ENCODE data around the gene CD3G. TPM values are rescaled to one million over a fixed set of nuclear protein-coding genes. Genes with fewer than 3 reads are reported as not detected.
"Not testable (repeated sequence)": the region's sequence is repeated elsewhere in the genome, so short reads cannot be mapped to it uniquely, and the experiment has no call there.

The CD3G gene
- total RNA-seq, 2 donors from 2014 or later: 0.76 to 1.4 TPM

- DNase-seq (no peak), ATAC-seq (no peak)
- intact Hi-C loops (cut with DNase I): no loop called here
Observed at GRCh38 chr11:118370774-118371173, 26.6 kb downstream of the CD3G start.

DNA sequence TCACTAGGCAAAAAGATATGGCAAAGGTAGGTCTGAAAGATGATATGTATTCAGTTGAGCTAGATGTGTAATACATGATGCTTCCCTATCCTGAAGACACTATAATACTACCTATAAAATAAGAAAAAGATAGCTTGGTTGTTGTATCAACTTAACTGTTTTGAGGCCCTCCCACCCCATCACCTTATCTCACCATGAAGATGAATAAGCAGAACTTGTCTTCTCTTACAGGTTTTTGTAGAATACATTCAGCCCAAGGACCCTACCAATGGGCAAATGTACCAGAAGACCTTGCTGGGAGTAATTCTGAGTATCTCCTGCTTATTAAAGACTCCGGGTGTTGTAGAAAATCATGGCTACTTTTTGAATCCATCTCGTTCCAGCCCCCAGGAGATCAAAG is 29.1 kb downstream of the CD3G start:
- DNase-seq (no peak), ATAC-seq (no peak)
- intact Hi-C loops (cut with DNase I): no loop called here

DNA sequence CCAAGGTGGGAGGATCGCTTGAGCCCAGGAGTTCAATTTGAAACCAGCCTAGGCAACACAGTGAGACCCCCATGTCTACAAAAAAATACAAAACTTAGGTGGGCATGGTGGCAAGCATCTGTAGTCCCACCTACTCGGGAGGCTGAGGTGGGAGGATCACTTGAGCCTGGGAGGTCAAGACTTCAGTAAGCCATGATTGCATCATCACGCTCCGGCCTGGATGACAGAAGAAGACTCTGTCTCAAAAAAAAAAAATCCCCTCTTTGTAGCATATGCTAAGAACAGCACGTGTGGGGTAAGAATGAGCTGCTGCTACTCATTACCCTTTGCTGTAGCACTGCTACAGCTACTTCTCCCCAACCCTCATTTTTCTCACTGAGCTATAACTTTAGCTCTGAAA is 29.7 kb downstream of the CD3G start:
- DNase-seq (no peak), ATAC-seq (no peak)
- intact Hi-C loops (cut with DNase I): no loop called here

- DNase-seq (no peak), ATAC-seq (no peak)
- intact Hi-C loops (cut with DNase I): no loop called here
Observed at GRCh38 chr11:118374729-118375128, 30.6 kb downstream of the CD3G start.

GRCh38 chr11:118375978-118376377 is 31.8 kb downstream of the CD3G start:
- ATAC-seq (no peak), DNase-seq (no peak)
- intact Hi-C loops (cut with DNase I): no loop called here

GRCh38 chr11:118379497-118379896 is 35.4 kb downstream of the CD3G start:
- ATAC-seq: no peak
- intact Hi-C loops (cut with DNase I): no loop called here
- no peak for DNase-seq

GRCh38 chr11:118380571-118380970 is 36.4 kb downstream of the CD3G start:
- DNase-seq (no peak), ATAC-seq (no peak)
- intact Hi-C loops (cut with DNase I): no loop called here

DNA sequence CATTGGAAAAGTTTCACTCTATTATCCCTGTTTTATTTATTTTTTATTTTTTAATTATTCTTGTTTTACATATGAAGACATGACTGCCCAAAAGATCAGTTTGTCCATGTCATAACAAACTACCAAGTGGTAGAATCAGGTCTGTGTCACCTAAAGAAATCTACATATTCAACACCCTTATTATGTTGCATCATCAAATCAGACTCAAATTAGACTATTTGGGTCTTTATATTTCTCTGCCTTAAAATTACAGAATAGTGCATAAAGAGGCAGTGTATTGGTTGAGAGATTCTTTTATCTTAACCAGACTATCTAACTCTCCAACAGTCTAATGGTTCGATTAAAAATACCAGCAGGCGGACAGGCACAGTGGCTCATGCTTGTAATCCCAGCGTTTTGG is 38.8 kb downstream of the CD3G start:
- DNase-seq (no peak), ATAC-seq (no peak)
- intact Hi-C loops (cut with DNase I): no loop called here

GRCh38 chr11:118383657-118384056 is 39.5 kb downstream of the CD3G start:
- ATAC-seq: no peak
- intact Hi-C loops (cut with DNase I): no loop called here

GRCh38 chr11:118396097-118396501 is 52.0 kb downstream of the CD3G start:
- intact Hi-C loops (cut with DNase I): no loop called here
- no peak for DNase-seq

More at GRCh38 chr11:118383657-118384056, 39.5 kb downstream of the CD3G start:
- no peak for DNase-seq

GRCh38 chr11:118397448-118397847 is 53.3 kb downstream of the CD3G start:
- DNase-seq (no peak), ATAC-seq (no peak)
- intact Hi-C loops (cut with DNase I): no loop called here

More at GRCh38 chr11:118396097-118396501, 52.0 kb downstream of the CD3G start:
- ATAC-seq: no peak

GRCh38 chr11:118398791-118399559 is 54.8 kb downstream of the CD3G start:
- ATAC-seq (no peak), DNase-seq (no peak)
- intact Hi-C loops (cut with DNase I): no loop called here

- DNase-seq: peak; percentile 95
- peak; percentile 85 to 88 for ATAC-seq
- intact Hi-C loops (cut with DNase I): loop anchor here (5.0 kb wide), 2 partner anchors 36 to 86 kb away; partner anchors contain the start of gene KMT2A (in 1 of the 2)
Observed at GRCh38 chr11:118401151-118401879, 57.2 kb downstream of the CD3G start, which contains the start of gene ATP5MG. ATP5MG (plus strand) TSS chr11:118401606; CDS start chr11:118401666, 60 bp downstream.

DNA sequence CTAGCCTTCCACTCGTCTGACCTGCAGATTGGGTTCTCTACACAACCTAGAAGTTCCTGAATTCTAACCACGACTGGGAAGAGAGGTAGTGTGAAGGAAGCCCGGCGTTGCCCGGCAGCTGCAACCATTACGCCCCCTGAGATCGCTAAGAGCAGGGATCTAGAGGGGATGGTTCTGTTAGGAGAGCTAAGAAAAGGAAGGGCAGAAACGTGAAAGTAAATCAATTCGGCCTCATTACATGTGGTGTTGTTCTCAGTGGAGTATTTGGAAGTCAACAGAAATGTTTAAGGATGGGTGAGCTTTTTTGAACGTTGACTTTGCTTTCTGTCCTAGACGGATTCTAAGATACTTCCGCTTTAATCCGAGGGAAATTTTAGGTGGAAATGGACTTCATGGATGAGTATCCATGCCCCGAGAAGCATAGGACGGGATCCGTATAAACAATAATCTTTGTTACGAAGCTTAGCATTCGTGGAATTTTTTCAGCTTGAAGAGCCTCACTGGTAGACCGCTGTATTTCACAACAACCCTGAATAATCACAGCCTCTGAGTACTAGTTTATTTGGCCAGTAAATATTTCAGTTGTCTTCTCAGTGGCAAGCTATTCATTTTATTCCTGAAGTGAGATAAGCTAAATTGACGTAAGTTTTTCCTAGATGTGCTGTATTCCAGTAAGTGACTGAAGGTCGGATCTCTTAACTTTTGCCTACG is 57.9 kb downstream of the CD3G start:
- no peak for DNase-seq
- intact Hi-C loops (cut with DNase I): loop anchor here (5.0 kb wide), 2 partner anchors 35 to 85 kb away; partner anchors contain the start of gene KMT2A (in 1 of the 2)
- ATAC-seq: peak; percentile 25 to 54

DNA sequence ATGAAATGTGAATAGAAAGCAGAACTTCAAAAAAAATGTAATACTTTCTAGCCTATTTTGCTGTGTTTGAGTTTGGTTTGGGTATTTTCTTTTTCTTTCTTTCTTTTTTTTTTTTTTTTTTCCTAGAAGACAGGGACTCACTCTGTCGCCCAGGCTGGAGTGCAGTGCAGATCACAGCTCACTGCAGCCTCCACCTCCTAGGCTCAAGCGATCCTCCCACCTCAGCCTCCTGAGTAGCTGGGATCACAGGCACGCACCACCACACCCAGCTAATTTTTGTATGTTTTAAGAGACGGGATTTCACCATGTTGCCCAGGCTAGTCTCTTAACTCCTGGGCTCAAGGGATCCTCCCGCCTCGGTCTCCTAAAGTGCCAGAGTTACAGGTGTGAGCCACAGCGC is 58.5 kb downstream of the CD3G start:
- not testable (repeated sequence) for ATAC-seq, DNase-seq
- intact Hi-C loops (cut with DNase I): loop anchor here (5.0 kb wide), 2 partner anchors 35 to 85 kb away; partner anchors contain the start of gene KMT2A (in 1 of the 2)

Other genes with a start within 250 kb of the CD3G start
- 10 to 100 TPM in 1 of 2 donors, 1 to 10 TPM in 1; 5.9 to 11.3 TPM for gene SCN4B, start 191.5 kb upstream of the CD3G start, total RNA-seq
- 10 to 100 TPM in 1 of 2 donors, 1 to 10 TPM in 1; 3.3 to 10.1 TPM for gene SCN2B, start 167.7 kb upstream of the CD3G start, total RNA-seq
- 1 to 10 TPM; 2.5 to 5.3 TPM for gene JAML, start 119.3 kb upstream of the CD3G start, total RNA-seq
- gene MPZL3, start 92.0 kb upstream of the CD3G start, total RNA-seq: 1 to 10 TPM; 1.0 to 1.1 TPM
- 10 to 100 TPM; 11.6 to 47.8 TPM for gene MPZL2, start 80.0 kb upstream of the CD3G start, total RNA-seq
- gene CD3E, start 39.6 kb upstream of the CD3G start, total RNA-seq: 1 to 10 TPM; 1.6 to 3.7 TPM
- gene CD3D, start 1.6 kb upstream of the CD3G start, total RNA-seq: 1 to 10 TPM in 1 of 2 donors, under 1 TPM in 1; 0.86 to 2.0 TPM
- 10 to 100 TPM; 32.9 to 41.2 TPM for gene UBE4A, start 15.3 kb downstream of the CD3G start, total RNA-seq
- 100 to 1,000 TPM; 567 to 582 TPM for gene ATP5MG, start 57.3 kb downstream of the CD3G start, total RNA-seq
- 10 to 100 TPM; 23.7 to 25.2 TPM for gene KMT2A, start 92.1 kb downstream of the CD3G start, total RNA-seq
- gene TTC36, start 183.1 kb downstream of the CD3G start, total RNA-seq: 1 to 10 TPM in 1 of 2 donors, not detected in 1; 1.2 TPM
- 10 to 100 TPM in 1 of 2 donors, 1 to 10 TPM in 1; 8.8 to 10.1 TPM for gene TMEM25, start 186.8 kb downstream of the CD3G start, total RNA-seq
- 10 to 100 TPM; 13.4 to 18.8 TPM for gene IFT46, start 221.6 kb downstream of the CD3G start, total RNA-seq
- gene ARCN1, start 228.1 kb downstream of the CD3G start, total RNA-seq: 100 to 1,000 TPM in 1 of 2 donors, 10 to 100 TPM in 1; 98.2 to 129 TPM